Glomerular endothelial cell (primary cell): ENCODE results near the gene BCL2L1. TPM values are rescaled to one million over a fixed set of nuclear protein-coding genes. Genes with fewer than 3 reads are reported as not detected.
A peak's percentile ranks its signal among the peaks of the same experiment; 100 is the strongest.
"Not testable (repeated sequence)": the region's sequence is repeated elsewhere in the genome, so short reads cannot be mapped to it uniquely, and the experiment has no call there.

Experiments
- DNase-seq: peaks from one replicate; pipeline ENCODE4 v3.0.0-alpha.2; 2011; ENCODE audit warnings: low read depth, low spot score; ENCODE audit errors: extremely low read depth
- total RNA-seq: library from RNA; depleted of rRNA; stranded (reverse); fragments of >200 nt; gene quantifications from 2 replicates; pipeline ENCODE4 v1.2.3, GENCODE V29; 2015

BCL2L1 gene
- total RNA-seq, 1 donor from 2014 or later: 143 TPM

GRCh38 chr20:31677553-31678260 lies 45.0 kb downstream of the BCL2L1 start:
- no peak for DNase-seq

GRCh38 chr20:31676609-31676989 lies 46.1 kb downstream of the BCL2L1 start:
- DNase-seq: no peak

DNA sequence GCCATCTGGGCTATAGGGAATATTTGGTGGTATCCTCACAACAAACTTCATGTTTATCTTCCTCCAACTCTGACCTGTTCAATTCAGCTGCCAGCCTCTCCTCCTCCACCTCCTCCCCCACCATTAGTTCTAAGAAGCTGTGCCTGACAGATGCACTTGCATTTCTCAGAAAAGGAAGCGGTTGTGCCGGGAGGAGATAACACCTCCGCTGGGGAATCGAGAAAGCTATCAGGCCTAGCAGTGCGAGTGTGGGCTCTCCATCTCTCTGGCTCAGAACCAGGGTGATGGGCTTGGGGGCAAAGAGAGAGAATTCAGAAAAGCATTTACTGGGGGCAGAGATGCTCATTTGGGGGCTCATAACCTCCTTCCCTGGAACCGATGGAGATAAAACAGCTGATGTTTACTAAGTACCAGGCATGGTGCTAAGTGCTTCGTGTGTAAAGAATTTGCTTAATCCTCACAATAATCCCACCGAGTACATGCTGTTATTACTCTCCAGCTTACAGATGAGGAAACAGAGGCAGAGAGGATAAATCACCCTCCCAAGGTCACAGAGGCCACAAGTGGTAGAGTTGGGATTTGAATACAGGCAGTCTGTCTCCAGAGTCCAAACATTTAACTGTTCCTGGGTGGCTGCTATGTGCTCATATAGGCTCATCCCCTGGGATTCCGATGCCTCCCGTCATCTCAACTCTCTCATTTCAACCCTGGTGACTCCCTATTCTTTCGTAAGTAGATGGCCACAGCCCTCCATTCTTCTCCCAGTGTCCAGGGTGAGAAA lies 46.6 kb downstream of the BCL2L1 start:
- no peak for DNase-seq

DNA sequence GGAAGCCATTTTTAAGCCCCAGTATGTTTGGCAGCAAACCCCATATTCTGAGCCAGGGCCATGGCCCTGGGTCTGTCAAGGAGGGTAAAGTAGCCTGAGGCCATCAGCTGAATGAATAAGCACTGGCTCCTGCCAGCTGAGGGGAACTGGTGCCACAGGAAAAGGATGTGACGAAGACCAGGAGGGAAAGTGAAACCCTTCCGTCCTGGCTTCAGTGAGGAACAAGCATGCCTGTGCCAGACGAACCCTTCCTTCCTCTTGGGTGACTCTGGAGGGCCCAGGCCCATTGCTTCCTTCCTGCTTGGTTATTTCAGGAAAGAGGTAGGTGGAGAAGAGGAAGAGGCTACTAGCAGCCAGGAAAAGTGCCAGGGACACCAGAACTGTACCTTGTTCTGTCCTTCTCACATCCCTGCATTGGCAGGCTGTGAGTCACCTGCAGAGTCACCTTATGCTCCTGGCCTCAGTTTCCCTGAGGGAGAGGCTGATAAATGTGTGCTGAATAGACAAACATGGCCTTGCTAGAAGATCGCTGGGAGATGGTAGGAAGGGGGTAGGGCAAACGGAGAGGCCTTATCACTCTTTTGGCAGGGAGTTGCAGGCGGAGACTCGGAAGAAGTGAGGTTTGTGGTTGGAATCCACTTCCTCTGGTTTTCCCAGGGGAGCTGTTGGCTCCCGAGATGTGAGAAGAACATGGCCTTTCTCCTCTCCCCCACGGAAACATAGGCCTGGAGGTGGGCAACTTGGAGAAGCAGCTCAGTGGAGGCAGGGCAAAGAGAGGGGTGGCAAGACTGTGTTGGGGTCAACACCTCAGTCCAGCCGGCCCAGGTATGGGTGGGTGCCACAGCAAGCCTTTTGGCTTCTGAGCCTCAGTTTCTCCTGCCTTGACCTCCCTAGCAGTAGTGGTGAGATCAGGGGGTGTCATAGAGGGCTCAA lies 47.5 kb downstream of the BCL2L1 start:
- DNase-seq: peak; percentile 68

- DNase-seq: no peak
Observed at GRCh38 chr20:31673943-31674463, 48.7 kb downstream of the BCL2L1 start.

GRCh38 chr20:31673435-31673834 lies 49.2 kb downstream of the BCL2L1 start:
- DNase-seq: no peak

GRCh38 chr20:31671324-31671723 lies 51.3 kb downstream of the BCL2L1 start:
- DNase-seq: no peak

DNA sequence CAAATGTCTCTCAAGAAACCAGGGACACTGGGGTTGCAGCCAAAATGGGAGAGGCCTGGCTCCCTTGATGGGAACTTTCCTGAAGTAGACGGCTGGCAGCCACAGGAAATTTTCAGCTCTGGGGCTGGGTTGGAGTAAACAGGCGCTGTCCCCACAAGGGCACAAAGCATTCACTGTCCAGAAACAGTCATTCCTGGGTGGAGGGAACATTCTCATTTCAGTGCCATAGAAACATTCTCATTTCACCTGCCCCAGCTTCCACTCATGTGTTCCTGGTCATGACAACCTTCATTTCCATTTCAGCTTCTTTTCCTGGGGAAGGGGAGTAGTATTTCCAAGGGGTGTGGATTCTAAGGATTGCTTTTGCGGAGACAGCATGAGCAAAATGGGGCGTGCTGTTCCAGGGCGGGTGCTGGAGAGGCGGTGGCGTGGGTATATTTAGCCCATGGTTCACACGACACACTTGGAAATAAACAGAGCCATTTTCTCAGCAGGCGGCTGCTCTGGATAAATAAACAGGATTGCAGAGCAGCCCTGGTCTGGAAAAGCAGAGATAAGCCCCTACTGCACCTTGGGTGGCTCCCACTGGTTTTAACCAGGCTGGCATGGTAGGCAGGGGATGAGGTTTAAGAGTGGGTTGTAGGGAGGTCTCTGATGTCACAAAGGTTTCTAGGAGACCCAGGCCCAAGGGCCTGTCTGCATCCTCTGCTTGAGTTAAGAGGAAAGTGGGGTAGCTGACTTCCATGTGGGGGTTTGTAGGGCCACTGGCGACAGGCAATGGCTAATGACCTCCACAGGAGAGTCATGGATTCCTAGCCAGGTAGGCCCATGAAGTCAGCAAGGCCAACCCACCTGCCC lies 52.1 kb downstream of the BCL2L1 start:
- DNase-seq: no peak

- no peak for DNase-seq
Observed at GRCh38 chr20:31669876-31670275, 52.8 kb downstream of the BCL2L1 start.

- DNase-seq: not testable (repeated sequence)
Observed at GRCh38 chr20:31668944-31669343, 53.7 kb downstream of the BCL2L1 start.

GRCh38 chr20:31667315-31668285 lies 55.1 kb downstream of the BCL2L1 start:
- no peak for DNase-seq

- DNase-seq: no peak
Observed at GRCh38 chr20:31666258-31667042, 56.2 kb downstream of the BCL2L1 start.

DNA sequence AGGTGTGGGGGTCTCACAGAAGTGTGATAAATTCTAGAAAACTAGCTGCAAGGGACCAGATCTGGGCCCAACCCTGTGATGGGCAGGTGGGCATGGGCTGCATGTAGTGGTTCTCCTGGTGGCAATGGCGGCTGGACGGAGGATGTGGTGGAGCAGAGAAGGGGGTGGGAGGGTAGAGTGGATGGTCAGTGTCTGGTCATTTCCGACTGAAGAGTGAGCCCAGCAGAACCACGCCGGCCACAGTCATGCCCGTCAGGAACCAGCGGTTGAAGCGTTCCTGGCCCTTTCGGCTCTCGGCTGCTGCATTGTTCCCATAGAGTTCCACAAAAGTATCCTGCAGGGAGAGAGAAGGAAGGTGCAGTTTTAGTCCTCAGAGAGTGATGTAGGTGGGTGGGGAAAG lies 56.9 kb downstream of the BCL2L1 start:
- no peak for DNase-seq

DNA sequence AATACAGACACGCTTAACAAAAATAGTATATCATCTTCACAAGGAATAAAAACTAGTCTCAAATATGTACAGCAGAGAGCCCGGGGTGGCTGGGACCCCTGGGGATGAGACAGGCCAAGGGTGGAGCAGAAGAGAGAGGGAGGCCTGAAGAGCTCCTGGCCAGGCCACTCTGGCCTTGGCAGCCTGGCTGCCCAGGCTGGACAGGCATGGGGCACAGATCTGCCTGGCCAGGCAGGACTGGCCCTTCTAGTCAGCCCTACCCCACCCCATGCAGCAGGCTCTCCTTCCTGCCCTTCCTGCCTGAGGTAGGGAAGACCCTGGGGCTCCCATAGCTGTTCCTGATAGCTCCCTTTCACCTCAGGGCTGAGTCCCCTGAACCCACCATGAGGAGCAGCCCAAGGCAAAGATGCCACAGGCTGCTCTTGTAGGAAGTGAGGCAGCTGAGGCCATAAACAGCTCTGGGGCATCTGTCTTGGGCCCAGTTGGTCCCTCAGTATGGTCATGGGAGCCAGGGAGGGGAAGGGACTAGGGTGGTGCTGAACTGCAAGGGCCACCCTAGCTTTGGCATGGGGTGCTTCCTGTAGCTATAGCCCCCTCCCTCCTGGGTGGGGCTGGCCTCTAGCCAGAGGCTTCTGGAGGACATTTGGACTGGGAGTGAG lies 57.8 kb downstream of the BCL2L1 start:
- no peak for DNase-seq

- DNase-seq: no peak
Observed at GRCh38 chr20:31663838-31664695, 58.6 kb downstream of the BCL2L1 start.

GRCh38 chr20:31663524-31663837 lies 59.2 kb downstream of the BCL2L1 start:
- DNase-seq: no peak

DNA sequence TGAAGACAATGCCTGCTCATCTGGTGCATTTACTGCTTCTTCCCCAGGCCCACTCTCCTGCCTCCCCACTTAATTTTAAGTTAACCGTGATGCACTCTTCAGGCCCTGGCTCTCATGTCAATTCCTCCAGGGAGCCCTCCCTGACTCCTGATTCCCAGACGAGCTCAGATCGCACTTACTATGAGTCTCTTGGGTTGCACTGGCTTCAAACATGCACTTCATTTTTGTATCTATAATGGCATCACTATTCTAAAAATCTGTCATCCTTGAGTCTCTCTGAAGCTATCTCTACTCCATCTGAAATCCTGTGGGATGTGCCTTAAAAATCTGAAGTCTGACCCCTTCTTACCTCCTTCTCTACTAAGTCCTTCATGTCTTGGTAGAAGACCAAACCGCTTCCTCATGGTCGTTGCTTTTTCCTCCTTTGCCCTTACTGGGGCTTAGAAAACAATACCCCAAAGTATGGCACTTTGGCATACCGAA lies 60.3 kb downstream of the BCL2L1 start:
- DNase-seq: no peak
